HCT116 (cell line): ENCODE data around the gene TH. TPM values are rescaled to one million over a fixed set of nuclear protein-coding genes. Genes with fewer than 3 reads are reported as not detected.

Source experiments
- ATAC-seq: fragments of 200-7000 bp; cut with Tn5 transposase; 2 replicates; pipeline ENCODE4 v1.9.1; 2020; ENCODE audit warnings: mild to moderate bottlenecking, moderate library complexity
- BruUV-seq: library from RNA; stranded (reverse); fragments of 400-500 nt; replicated peaks from 2 replicates; lab custom pipeline; 2021; lab: Mats Ljungman, UMichigan
- CTCF ChIA-PET: fragments of 300-600 bp; sonication (Branson Sonifier 250); formaldehyde crosslinking; loops from one replicate; lab custom pipeline; 2021; ENCODE audit warnings: antibody characterized with exemption; lab: Charles Lee
- POLR2A ChIA-PET: fragments of 300-600, 350-600 bp; sonication (Branson Sonifier 250); formaldehyde crosslinking; loops from one replicate; lab custom pipeline; 2021; ENCODE audit warnings: antibody characterized with exemption; lab: Charles Lee
- RAD21 ChIA-PET, 2 experiments: fragments of 300-600 bp; sonication (Branson Sonifier 250); formaldehyde crosslinking; loops; one replicate each; lab custom pipeline; 2023; ENCODE audit warnings: low total read pairs in 2 of 2; ENCODE audit not compliant: uncharacterized antibody in 2 of 2, unreplicated experiment in 2 of 2, low non-redundant PET in 1 of 2; lab: Charles Lee
- DNase-seq: peaks from one replicate; pipeline ENCODE4 v3.0.0-alpha.2; 2010; ENCODE audit warnings: low read depth, low spot score
- H2AFZ ChIP-seq: fragments of 200-600 bp; shearing (Covaris generic), sonication (generic); 2 replicates; pipeline ENCODE4 v1.6.1; 2017; ENCODE audit warnings: low read depth, mixed run types, mixed read lengths, antibody characterized with exemption, low read length; ENCODE audit not compliant: poor library complexity, severe bottlenecking
- H3K27ac ChIP-seq: 2 replicates; pipeline ENCODE4 v1.5.1; 2012; ENCODE audit warnings: low read depth, low read length
- H3K27me3 ChIP-seq: fragments of 200-600 bp; sonication (generic); 2 replicates; pipeline ENCODE4 v1.6.1; 2016; ENCODE audit warnings: mixed run types, low read length, mixed read lengths; ENCODE audit not compliant: insufficient read depth
- H3K36me3 ChIP-seq, 2 experiments: fragments of 200-500 bp in 1 of 2; fragments of 200-600 bp in 1 of 2; sonication (Bioruptor generic) in 1 of 2; sonication (generic) in 1 of 2; 2 replicates each; pipeline versions ENCODE4 v1.5.1 to v1.6.1; 2014 to 2016; ENCODE audit warnings: low read length in 2 of 2, inconsistent platforms in 1 of 2, mixed read lengths in 1 of 2, mixed run types in 1 of 2; ENCODE audit not compliant: insufficient read depth in 2 of 2, control insufficient read depth in 1 of 2
- H3K4me1 ChIP-seq, 2 experiments: fragments of 200-600 bp in 1 of 2; sonication (generic) in 1 of 2; 2 replicates each; pipeline versions ENCODE4 v1.5.1 to v1.6.1; 2012 to 2017; ENCODE audit warnings: low read length in 2 of 2, inconsistent platforms in 1 of 2, mild to moderate bottlenecking in 1 of 2, mixed read lengths in 1 of 2, mixed run types in 1 of 2, moderate library complexity in 1 of 2; ENCODE audit not compliant: insufficient read depth in 2 of 2, control insufficient read depth in 1 of 2
- H3K4me2 ChIP-seq: fragments of 200-600 bp; sonication (generic); 2 replicates; pipeline ENCODE4 v1.6.1; 2017; ENCODE audit warnings: mixed run types, low read length, mixed read lengths
- H3K4me3 ChIP-seq, 2 experiments: fragments of 200-600 bp in 1 of 2; sonication (generic) in 1 of 2; replicated peaks in 1 of 2; 2 replicates each; pipeline ENCODE4 v1.5.1; 2011 to 2016; ENCODE audit warnings: low read length in 2 of 2, control low read depth in 1 of 2, low read depth in 1 of 2, mild to moderate bottlenecking in 1 of 2, mixed read lengths in 1 of 2, mixed run types in 1 of 2
- H3K79me2 ChIP-seq: fragments of 200-600 bp; sonication (generic); 2 replicates; pipeline ENCODE4 v1.6.1; 2017; ENCODE audit warnings: mild to moderate bottlenecking, mixed run types, low read length, moderate library complexity, mixed read lengths; ENCODE audit not compliant: insufficient read depth
- H3K9ac ChIP-seq: fragments of 200-600 bp; sonication (generic); 2 replicates; pipeline ENCODE4 v1.6.1; 2016; ENCODE audit warnings: low read length, mixed read lengths
- H3K9me2 ChIP-seq: fragments of 200-600 bp; sonication (generic), shearing (Covaris generic); 2 replicates; pipeline ENCODE4 v1.6.1; 2017; ENCODE audit warnings: mixed run types, mild to moderate bottlenecking, moderate library complexity; ENCODE audit not compliant: insufficient read depth
- H3K9me3 ChIP-seq, 2 experiments: fragments of 200-500 bp in 1 of 2; fragments of 200-600 bp in 1 of 2; sonication (Bioruptor generic) in 1 of 2; sonication (generic) in 1 of 2; 2 replicates each; pipeline ENCODE4 v1.6.1; 2014 to 2017; ENCODE audit warnings: low read length in 2 of 2, mixed read lengths in 2 of 2, inconsistent platforms in 1 of 2, low read depth in 1 of 2, mild to moderate bottlenecking in 1 of 2, mixed run types in 1 of 2, moderate library complexity in 1 of 2; ENCODE audit not compliant: control insufficient read depth in 1 of 2, insufficient read depth in 1 of 2
- H4K20me1 ChIP-seq: fragments of 200-600 bp; sonication (generic), shearing (Covaris generic); 2 replicates; pipeline ENCODE4 v1.6.1; 2017; ENCODE audit warnings: mixed run types, mild to moderate bottlenecking, moderate library complexity; ENCODE audit not compliant: insufficient read depth
- CBX3 ChIP-seq: IDR thresholded peaks from 2 replicates; pipeline ENCODE4 v1.6.1; 2012; ENCODE audit warnings: low read depth
- CEBPB ChIP-seq: IDR thresholded peaks from 2 replicates; pipeline ENCODE4 v1.6.1; 2012; ENCODE audit warnings: low read depth
- EGR1 ChIP-seq: IDR thresholded peaks from 2 replicates; pipeline ENCODE4 v1.6.1; 2012; ENCODE audit warnings: low read depth
- ELF1 ChIP-seq: IDR thresholded peaks from 2 replicates; pipeline ENCODE4 v1.6.1; 2012; ENCODE audit warnings: low read depth, borderline replicate concordance
- EZH2 ChIP-seq: fragments of 200-600 bp; sonication (generic); IDR thresholded peaks from 2 replicates; pipeline ENCODE4 v1.6.1; 2017; ENCODE audit warnings: antibody characterized with exemption, mixed run types
- EZH2phosphoT487 ChIP-seq: fragments of 200-600 bp; IDR thresholded peaks from 2 replicates; pipeline ENCODE4 v1.6.1; 2018; ENCODE audit warnings: antibody characterized with exemption, borderline replicate concordance
- JUND ChIP-seq: IDR thresholded peaks from 2 replicates; pipeline ENCODE4 v1.6.1; 2012
- POLR2AphosphoS5 ChIP-seq: IDR thresholded peaks from 2 replicates; pipeline ENCODE4 v1.6.1; 2011; ENCODE audit warnings: mild to moderate bottlenecking, low read depth, low read length, moderate library complexity
- RAD21 ChIP-seq: IDR thresholded peaks from 2 replicates; pipeline ENCODE4 v1.6.1; 2012; ENCODE audit warnings: low read depth, mild to moderate bottlenecking
- SRF ChIP-seq: IDR thresholded peaks from 2 replicates; pipeline ENCODE4 v1.6.1; 2012; ENCODE audit warnings: low read depth
- TCF7L2 ChIP-seq: IDR thresholded peaks from 2 replicates; pipeline ENCODE4 v1.7.0; 2011; ENCODE audit warnings: borderline replicate concordance, inconsistent platforms; ENCODE audit not compliant: insufficient read depth, insufficient read length; ENCODE audit errors: extremely low read depth
- YY1 ChIP-seq: IDR thresholded peaks from 2 replicates; pipeline ENCODE4 v1.6.1; 2011; ENCODE audit warnings: low read length, low read depth, moderate library complexity, mild to moderate bottlenecking; ENCODE audit not compliant: insufficient replicate concordance; ENCODE audit errors: extremely low read depth
- ZBTB33 ChIP-seq: IDR thresholded peaks from 2 replicates; pipeline ENCODE4 v1.6.1; 2011; ENCODE audit warnings: mild to moderate bottlenecking, low read length, moderate library complexity; ENCODE audit not compliant: insufficient replicate concordance; ENCODE audit errors: extremely low read depth
- ZFX ChIP-seq: fragments of 450-650 bp; IDR thresholded peaks from 2 replicates; pipeline ENCODE4 v1.6.1; 2017
- intact Hi-C: fragments of 100-400 bp; cut with micrococcal nuclease; formaldehyde crosslinking; loops from 2 replicates; pipeline ENCODE4 v1.10.0; 2022
- total RNA-seq: library from RNA; stranded (reverse); gene quantifications from one replicate; pipeline ENCODE4 v1.2.1, GENCODE V29; 2021; ENCODE audit not compliant: unreplicated experiment
- TF ChIP-seq, protein P1 (sequence below): IDR thresholded peaks from 2 replicates; pipeline ENCODE4 v1.6.1; 2012; ENCODE audit warnings: low read depth

TH gene
- total RNA-seq, 1 experiment from 2014 or later: not detected

DNA sequence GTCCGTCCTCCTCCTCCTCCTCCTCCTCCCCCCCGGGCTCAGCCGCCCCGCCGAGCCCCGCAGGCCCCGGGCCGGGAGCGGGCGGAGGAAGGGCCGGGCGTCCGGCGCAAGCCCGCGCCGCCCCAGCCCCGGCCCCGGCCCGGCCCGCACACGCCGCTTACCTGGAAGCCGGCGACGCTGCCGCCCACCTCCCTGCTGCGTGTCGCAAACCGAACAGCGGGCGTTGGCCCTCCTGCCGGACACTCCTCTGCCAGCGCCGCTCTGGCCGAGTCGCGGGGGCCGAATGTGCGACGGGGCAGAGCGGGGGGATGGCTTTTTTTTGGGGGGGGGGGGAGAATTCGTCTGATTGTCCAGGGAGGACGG is 33.6 kb downstream of the TH start:
- ChIA-PET RAD21 (no interaction called here), CTCF (interaction anchor here (0.6 kb wide), 1 partner anchor 316 kb away, joined by 3 read pairs; no protein-coding TSS in a partner anchor), POLR2A (no interaction called here)
- DNase-seq: no peak
- H3K4me2 ChIP-seq: peak overlapping the region; percentile 96
- H3K9me2 ChIP-seq: no peaks in the 10 kb centered on the region
- intact Hi-C loops: loop anchor here (5.0 kb wide), 1 partner anchor 51 kb away; no protein-coding TSS in a partner anchor
- H3K27me3 ChIP-seq: no peaks in the 10 kb centered on the region
- peak; percentile 38 for ATAC-seq
- no peaks in the 10 kb centered on the region for H3K79me2 ChIP-seq
- no TSS peak for BruUV-seq
- peak overlapping the region; percentile 39 for H3K9ac ChIP-seq
- no peaks in the 10 kb centered on the region for H3K36me3 ChIP-seq
- peak overlapping the region; percentile 18; the same call in 1 of the 2 replicates for H3K27ac ChIP-seq
- peaks cover 0 to 23% of the 10 kb centered on the region in 2 experiments; a peak in 2 of 4 replicates for H3K4me1 ChIP-seq
- no peaks in the 10 kb centered on the region for H3K9me3 ChIP-seq
- TF ChIP-seq CEBPB (no peak), ZBTB33 (no peak), POLR2AphosphoS5 (no peak), EZH2 (no peak), EGR1 (no peak), SRF (no peak), TCF7L2 (no peak), RAD21 (no peak), ELF1 (no peak), JUND (no peak), EZH2phosphoT487 (no peak), YY1 (no peak), CBX3 (no peak), ZFX (no peak)
- TF ChIP-seq, protein P1, sequence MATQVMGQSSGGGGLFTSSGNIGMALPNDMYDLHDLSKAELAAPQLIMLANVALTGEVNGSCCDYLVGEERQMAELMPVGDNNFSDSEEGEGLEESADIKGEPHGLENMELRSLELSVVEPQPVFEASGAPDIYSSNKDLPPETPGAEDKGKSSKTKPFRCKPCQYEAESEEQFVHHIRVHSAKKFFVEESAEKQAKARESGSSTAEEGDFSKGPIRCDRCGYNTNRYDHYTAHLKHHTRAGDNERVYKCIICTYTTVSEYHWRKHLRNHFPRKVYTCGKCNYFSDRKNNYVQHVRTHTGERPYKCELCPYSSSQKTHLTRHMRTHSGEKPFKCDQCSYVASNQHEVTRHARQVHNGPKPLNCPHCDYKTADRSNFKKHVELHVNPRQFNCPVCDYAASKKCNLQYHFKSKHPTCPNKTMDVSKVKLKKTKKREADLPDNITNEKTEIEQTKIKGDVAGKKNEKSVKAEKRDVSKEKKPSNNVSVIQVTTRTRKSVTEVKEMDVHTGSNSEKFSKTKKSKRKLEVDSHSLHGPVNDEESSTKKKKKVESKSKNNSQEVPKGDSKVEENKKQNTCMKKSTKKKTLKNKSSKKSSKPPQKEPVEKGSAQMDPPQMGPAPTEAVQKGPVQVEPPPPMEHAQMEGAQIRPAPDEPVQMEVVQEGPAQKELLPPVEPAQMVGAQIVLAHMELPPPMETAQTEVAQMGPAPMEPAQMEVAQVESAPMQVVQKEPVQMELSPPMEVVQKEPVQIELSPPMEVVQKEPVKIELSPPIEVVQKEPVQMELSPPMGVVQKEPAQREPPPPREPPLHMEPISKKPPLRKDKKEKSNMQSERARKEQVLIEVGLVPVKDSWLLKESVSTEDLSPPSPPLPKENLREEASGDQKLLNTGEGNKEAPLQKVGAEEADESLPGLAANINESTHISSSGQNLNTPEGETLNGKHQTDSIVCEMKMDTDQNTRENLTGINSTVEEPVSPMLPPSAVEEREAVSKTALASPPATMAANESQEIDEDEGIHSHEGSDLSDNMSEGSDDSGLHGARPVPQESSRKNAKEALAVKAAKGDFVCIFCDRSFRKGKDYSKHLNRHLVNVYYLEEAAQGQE: no peak
- no peaks in the 10 kb centered on the region for H4K20me1 ChIP-seq
- peak overlapping the region; percentile 48 to 60 for H3K4me3 ChIP-seq
- no peak overlapping the region for H2AFZ ChIP-seq
